ENCODE results near the gene IVNS1ABP. TPM values are rescaled to one million over a fixed set of nuclear protein-coding genes. Genes with fewer than 3 reads are reported as not detected.

The IVNS1ABP gene
- total RNA-seq, 4 donors from 2014 or later: 20.8 to 39.4 (median 32.8) TPM

DNA sequence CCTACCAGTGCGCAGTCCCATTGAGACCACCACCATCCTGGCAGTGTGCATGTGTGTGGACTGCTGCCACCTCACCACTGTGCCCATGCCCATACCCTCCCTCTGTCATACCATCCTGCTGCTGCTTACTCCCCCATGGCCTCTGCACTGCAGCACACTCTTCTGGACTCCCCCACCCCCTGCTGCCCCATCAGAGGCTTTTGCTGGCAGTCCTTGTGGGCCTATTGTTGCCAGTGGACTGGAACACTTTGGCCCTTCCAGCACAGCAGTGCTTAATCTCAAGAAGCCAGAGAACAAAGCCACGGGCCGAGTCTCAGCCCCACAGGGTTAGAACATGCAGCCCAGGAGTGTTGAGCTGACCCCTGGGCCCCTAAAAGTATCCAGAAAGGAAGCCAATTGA lies 41.9 kb upstream of the IVNS1ABP start:
- WGBS, 2 donors (ENCODE audit: low coverage in 1 of 2): no CpG with 5 or more reads among the region's 3 CpGs
- no peaks in the 10 kb centered on the region for H3K36me3 ChIP-seq
- H3K4me3 ChIP-seq: no peak overlapping the region
- no peak for ATAC-seq
- H3K9me3 ChIP-seq: peaks cover 0 to 17% (median 0%) of the 10 kb centered on the region in 3 donors
- no peaks in the 10 kb centered on the region for H3K27me3 ChIP-seq
- H3K27ac ChIP-seq: no peak overlapping the region
- TF ChIP-seq POLR2A (IDR thresholded peaks at IDR 0.05) (no peak), POLR2AphosphoS5 (IDR thresholded peaks at IDR 0.05) (no peak), EP300 (IDR thresholded peaks at IDR 0.05) (no peak)
- TF ChIP-seq, protein P1, sequence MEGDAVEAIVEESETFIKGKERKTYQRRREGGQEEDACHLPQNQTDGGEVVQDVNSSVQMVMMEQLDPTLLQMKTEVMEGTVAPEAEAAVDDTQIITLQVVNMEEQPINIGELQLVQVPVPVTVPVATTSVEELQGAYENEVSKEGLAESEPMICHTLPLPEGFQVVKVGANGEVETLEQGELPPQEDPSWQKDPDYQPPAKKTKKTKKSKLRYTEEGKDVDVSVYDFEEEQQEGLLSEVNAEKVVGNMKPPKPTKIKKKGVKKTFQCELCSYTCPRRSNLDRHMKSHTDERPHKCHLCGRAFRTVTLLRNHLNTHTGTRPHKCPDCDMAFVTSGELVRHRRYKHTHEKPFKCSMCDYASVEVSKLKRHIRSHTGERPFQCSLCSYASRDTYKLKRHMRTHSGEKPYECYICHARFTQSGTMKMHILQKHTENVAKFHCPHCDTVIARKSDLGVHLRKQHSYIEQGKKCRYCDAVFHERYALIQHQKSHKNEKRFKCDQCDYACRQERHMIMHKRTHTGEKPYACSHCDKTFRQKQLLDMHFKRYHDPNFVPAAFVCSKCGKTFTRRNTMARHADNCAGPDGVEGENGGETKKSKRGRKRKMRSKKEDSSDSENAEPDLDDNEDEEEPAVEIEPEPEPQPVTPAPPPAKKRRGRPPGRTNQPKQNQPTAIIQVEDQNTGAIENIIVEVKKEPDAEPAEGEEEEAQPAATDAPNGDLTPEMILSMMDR (IDR thresholded peaks at IDR 0.05): no peak
- H3K4me1 ChIP-seq: no peaks in the 10 kb centered on the region

DNA sequence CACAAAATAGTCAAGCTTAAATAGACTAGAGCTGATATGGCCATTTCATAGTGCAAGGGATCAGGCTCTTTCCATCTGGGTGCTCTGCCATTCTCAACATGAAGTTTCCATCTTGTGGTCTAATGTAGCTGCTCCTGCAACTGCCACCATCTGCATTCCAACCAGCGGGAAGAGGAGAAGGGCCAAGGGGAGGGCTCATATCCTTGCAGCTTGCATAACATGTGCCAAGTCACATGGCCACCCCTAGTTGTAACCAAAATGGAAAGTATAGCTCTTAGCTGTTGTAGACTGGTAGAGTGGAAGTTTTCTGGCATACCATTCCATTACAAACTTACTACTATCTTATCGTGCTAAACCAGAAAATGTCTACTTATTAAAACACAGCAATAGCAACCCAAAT lies 38.9 kb upstream of the IVNS1ABP start:
- no peaks in the 10 kb centered on the region for H3K27me3 ChIP-seq
- no peak overlapping the region for H3K4me3 ChIP-seq
- TF ChIP-seq EP300 (IDR thresholded peaks at IDR 0.05) (no peak), POLR2AphosphoS5 (IDR thresholded peaks at IDR 0.05) (no peak)
- TF ChIP-seq, protein P1 (IDR thresholded peaks at IDR 0.05): no peak
- H3K27ac ChIP-seq: no peak overlapping the region
- peaks cover 0 to 15% (median 0%) of the 10 kb centered on the region in 3 donors for H3K4me1 ChIP-seq
- ATAC-seq: no peak
- H3K9me3 ChIP-seq: peaks cover 0 to 3% (median 0%) of the 10 kb centered on the region in 3 donors
- WGBS, 2 donors (ENCODE audit: low coverage in 1 of 2): 93 to 100% methylated on average over 2 of the region's 2 CpGs
- H3K36me3 ChIP-seq: no peaks in the 10 kb centered on the region

DNA sequence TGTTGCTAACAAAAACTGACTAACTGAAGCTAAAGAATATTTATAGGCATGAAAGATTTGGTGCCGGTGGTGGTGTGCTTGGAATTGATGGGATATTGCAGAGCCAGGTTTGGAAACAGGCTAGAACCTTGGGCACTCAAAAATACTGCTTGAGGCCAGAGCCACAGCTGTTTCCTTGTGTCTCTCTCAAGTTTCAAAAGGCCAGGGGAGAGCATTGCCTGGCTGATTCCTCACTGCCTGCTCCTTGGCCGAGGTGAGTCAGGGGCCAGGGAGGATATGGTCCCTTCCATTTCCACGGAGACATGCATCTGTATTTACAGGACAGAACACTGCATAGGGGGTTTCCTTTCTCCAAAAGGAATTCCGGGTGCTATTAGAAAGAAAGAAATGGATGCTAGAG lies 36.1 kb upstream of the IVNS1ABP start:
- TF ChIP-seq POLR2AphosphoS5 (IDR thresholded peaks at IDR 0.05) (no peak), POLR2A (IDR thresholded peaks at IDR 0.05) (no peak), EP300 (IDR thresholded peaks at IDR 0.05) (no peak)
- TF ChIP-seq, protein P1 (IDR thresholded peaks at IDR 0.05): no peak
- Histone ChIP-seq H3K4me1 (peaks cover 0 to 15% (median 0%) of the 10 kb centered on the region in 3 donors), H3K27ac (no peak overlapping the region), H3K4me3 (no peak overlapping the region), H3K27me3 (no peaks in the 10 kb centered on the region), H3K36me3 (no peaks in the 10 kb centered on the region), H3K9me3 (no peaks in the 10 kb centered on the region)
- WGBS, 2 donors (ENCODE audit: low coverage in 1 of 2): 57 to 67% methylated on average over 1 to 4 of the region's 4 CpGs
- ATAC-seq: no peak

DNA sequence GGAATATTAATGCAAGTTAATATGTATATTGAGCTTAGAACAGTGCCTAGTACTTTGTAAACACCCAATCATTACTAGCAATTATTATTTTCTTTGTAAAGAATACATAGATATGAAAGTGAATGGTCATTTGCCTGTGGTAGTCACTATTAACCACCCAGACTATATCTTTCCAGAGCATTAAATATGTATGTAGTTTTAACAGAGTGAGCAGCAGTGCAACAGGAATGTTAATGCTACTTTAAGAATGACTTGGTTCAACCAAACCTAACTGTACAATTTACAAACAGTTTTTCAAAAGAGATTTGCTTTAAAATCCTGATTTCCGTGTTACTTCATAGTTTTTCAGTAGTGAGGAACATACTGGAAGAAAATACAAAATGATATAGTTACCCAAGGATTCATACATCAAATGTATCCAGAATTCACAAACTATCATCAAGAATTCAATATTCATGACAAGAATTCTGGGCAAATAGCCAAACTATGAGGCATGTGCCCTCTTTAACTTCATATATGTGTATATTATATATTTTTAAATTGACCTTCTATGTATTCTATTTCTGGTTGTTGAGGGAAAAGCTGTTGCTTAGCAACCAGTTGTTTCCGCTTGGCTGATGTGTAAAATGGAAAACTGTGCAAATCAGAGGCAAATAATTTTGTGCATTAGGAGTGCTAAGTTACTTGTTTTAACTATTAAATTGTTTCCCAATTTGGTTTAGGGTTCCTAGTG lies 34.9 kb upstream of the IVNS1ABP start:
- 33 to 49% methylated on average over 2 of the region's 2 CpGs for WGBS, 2 donors (ENCODE audit: low coverage in 1 of 2)

More for the DNA sequence above, 34.9 kb upstream of the IVNS1ABP start:
- Histone ChIP-seq H3K27ac (no peak overlapping the region), H3K4me1 (peaks cover 0 to 15% (median 0%) of the 10 kb centered on the region in 3 donors), H3K4me3 (no peak overlapping the region), H3K9me3 (no peaks in the 10 kb centered on the region), H3K27me3 (no peaks in the 10 kb centered on the region), H3K36me3 (no peaks in the 10 kb centered on the region)
- no peak for ATAC-seq
- no peak for TF ChIP-seq POLR2AphosphoS5 (IDR thresholded peaks at IDR 0.05)
- no peak for TF ChIP-seq POLR2A (IDR thresholded peaks at IDR 0.05)
- no peak for TF ChIP-seq EP300 (IDR thresholded peaks at IDR 0.05)
- TF ChIP-seq, protein P1 (IDR thresholded peaks at IDR 0.05): no peak

Data from gastroesophageal sphincter (tissue), 4 donors.